NCI-H1694 (cell line): ENCODE data around the gene STX2.
A peak's percentile ranks its signal among the peaks of the same experiment; 100 is the strongest.
"Not testable (repeated sequence)": the region's sequence is repeated elsewhere in the genome, so short reads cannot be mapped to it uniquely, and the experiment has no call there.

Experiments
- DNase-seq: peaks from one replicate; lab custom pipeline; 2025; lab: John Stamatoyannopoulos, UW

The STX2 gene

DNA sequence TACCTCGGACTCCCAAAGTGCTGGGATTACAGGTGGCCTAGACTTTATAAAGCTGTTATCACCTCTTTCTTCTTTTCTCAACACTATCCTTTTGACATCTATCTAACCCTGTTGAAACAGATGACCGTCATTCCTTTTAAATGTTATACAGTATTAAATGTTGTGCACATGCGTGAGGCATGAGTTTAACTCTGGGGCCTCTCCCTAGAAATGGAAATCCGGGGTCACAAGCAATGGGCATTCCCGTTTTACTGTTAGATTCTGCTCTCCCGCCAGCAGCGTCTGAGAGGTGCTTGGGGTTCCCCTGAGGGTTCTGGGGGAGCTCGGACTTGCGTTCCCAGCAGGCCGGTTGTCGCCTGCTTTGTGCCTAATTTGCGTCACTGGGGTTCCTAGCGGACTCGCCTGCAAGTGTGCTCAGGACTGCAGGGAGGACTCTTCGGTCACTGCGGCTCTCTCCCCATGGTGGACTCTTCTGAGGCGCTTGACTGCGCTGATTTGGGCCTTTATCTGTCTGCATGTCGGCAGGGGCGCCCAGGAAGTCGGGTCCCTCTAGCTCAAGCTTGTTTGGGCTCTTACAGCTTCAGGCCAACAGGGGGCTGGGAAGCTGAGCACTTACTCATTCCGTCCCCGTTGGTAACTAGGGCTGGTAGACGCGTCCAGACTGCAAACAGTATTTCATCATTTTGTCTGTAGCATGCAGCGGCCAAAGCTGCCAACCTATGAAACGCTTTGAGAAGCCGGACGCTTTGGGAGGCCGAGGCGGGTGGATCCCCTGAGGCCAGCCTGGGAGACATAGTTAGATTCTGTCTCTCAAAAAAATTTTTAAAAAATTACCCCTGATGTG is 31.6 kb upstream of the STX2 start:
- DNase-seq, result no peak

DNA sequence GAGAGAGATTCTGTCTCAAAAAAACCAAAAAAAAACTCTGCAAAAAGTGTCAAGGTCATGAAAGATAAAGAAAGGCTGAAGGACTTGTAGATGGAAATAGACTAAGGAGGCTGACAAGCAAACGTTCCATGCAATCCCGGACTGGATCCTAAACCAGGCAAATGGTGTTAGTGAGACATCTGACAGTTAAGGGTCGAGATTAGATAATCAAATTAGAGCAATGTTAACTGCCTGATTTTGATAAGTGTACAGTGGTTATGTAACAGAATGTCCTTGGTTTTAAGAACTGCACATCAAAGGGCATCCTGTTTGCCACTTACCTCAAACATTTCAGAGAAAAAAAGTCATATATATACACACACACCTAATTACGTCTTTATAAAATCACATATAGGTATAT is 29.4 kb upstream of the STX2 start:
- DNase-seq, result no peak

DNA sequence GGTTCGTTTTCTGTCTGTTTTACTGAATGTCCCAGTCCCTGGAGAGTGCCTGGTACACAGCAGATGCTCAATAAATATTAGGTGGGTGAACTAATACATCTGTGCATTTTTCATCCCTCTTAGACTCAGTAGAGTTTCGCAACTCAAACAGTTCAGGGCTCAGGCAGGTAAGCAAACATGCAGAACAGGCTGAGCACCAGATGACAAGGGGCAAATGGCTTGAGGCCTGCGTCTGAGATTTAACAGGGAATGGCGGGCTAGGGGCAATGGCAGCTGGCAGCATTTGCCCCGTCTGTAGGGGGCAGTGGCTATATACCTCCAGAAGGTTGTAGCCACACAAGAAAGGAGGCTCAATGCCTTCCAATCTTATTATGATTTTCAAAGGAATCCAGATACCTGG is 24.2 kb upstream of the STX2 start:
- no peak for DNase-seq

DNA sequence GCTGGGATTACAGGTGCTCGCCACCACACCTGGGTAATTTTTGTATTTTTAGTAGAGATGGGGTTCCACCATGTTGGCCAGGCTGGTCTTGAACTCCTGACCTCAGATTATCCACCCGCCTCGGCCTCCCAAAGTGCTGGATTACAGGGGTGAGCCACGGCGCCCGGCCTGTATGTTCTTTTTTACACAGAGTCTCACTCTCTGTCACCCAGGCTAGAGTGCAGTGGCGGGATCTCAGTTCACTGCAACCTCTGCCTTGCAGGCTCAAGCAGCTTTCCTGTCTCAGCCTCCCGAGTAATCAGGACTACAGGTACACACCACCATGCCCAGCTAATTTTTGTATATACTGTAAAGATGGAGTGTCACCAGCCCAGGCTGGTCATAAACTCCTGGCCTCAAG is 23.7 kb upstream of the STX2 start:
- not testable (repeated sequence) for DNase-seq

- no peak for DNase-seq
Observed at GRCh38 chr12:130862161-130862560, 23.1 kb upstream of the STX2 start.

DNA sequence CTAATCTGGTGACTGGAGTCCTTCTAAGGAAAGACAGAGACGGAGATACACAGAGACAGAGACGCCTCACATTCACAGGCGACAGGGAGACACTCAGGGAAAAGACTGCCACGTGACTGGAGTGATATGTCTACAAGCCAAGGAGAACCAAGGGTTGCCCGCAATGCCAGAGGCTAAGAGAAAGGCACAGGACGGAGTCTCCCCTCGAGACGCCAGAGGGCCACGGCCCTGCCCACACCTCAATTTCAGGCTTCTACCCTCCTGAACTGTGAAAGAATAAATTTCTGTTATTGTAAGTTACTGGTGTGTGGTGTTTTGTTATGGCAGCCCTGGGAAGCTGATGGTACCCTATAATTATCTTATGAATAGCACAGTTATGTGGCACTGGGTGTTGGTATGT is 21.3 kb upstream of the STX2 start:
- no peak for DNase-seq

- no peak for DNase-seq
Observed at GRCh38 chr12:130859161-130859560, 20.1 kb upstream of the STX2 start.

DNA sequence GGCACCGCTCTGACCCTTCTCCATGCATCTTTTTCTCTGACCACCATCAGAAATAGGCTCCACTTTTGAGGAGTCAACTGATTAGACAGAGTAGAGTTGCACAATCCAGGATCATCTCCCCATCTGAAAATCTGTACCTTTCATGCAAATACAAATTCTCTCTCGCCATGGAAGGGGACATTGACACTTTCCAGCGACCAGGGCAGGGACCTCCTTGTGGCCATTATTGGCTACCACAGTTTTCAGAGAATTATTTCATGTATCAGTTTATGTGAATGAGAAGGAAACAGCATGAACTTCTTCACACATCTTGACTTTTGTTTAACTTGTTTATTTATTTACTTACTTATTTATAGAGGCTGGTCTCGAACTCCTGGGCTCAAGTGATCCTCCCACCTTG is 19.0 kb upstream of the STX2 start:
- no peak for DNase-seq

- DNase-seq, result no peak
Observed at GRCh38 chr12:130856088-130856487, 17.0 kb upstream of the STX2 start.

DNA sequence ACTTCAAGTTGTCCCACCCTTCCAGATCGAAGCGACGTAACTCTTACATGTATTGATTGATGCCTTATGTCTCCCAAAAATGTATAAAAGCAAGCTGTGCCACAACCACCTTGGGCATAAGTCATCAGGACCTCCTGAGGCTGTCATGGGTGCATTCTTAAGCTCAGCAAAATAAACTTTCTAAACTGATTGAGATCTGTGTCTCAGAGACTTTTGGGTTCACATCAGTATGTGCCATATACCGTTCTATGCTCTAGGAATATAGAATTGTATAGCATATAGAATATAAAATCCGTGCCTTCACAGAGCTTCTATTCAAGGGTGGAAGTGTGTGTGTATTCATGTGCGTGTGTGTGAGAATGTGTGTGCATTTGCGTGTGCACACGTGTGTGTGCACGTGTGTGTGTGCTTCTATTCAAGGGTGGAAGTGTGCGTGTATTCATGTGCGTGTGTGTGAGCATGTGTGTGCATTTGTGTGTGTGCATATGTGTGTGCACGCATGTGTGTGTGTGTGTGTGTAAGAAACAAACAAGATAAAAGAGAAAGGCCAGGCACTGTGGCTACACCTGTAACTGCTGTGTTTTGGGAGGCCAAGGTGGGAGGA is 11.5 kb upstream of the STX2 start:
- DNase-seq, result no peak

- no peak for DNase-seq
Observed at GRCh38 chr12:130849561-130850417, 10.7 kb upstream of the STX2 start.

DNA sequence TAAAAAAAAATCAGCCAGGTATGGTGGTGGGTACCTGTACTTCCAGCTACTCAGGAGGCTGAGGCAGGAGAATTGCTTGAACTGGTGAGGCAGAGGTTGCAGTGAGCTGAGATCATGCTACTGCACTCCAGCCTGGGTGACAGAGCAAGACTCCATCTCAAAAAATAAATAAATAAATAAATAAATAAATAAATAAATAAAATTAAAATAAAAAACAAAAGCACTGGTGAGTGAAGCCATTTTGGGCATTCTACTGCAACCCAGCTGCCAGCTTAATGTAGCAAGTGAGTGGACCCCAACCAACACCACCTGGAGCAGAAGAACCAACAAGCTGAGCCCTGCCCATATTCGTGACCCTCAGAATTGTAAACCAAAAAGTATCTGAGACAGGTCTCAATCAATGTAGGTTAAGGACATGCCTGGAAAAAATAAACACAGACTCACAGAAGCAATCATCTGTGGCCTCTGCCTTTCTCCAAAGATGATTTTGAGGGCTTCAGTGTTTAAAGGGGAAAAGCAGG is 9.8 kb upstream of the STX2 start:
- DNase-seq, result not testable (repeated sequence)

GRCh38 chr12:130848105-130848504 is 9.1 kb upstream of the STX2 start:
- not testable (repeated sequence) for DNase-seq

DNA sequence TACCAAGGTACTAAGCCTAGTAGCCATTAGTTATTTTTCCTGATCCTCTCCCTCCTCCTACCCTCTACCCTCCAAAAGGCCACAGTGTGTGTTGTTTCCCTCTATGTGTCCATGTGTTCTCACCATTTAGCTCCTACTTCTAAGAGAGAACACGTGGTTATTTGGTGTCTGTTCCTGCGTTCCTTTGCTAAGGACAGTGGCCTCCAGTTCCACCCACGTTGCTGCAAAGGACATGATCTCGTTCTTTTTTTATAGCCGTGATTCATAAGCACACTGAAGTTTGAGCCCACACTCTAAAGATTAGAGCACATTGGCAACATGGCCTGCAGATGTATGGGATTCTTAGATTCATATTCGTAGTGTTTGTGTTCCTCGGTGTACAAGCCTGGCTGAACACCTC is 8.1 kb upstream of the STX2 start:
- DNase-seq, result no peak

DNA sequence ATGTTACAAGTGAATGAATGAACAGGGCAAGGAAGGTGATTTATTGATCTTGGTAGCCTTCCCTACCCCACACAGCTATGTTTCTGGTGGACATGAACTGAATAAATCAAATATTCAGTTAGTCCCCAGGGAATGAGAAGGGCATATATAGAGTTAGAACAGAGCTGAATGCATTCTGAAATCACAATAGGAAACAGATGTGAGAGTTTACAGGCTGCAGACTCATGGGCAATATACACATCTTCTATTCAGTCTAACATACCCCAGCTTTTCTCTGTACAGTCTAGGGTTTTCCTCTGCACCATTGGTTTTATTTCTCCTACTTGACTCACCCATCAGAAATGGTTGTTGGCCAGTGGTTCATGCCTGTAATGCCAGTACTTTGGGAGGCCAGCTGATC is 7.3 kb upstream of the STX2 start:
- DNase-seq, result no peak

- no peak for DNase-seq
Observed at GRCh38 chr12:130839770-130840404, 837 bp upstream of the STX2 start.

GRCh38 chr12:130838284-130838950 is 633 bp downstream of the STX2 start:
- peak; percentile 5 for DNase-seq

DNA sequence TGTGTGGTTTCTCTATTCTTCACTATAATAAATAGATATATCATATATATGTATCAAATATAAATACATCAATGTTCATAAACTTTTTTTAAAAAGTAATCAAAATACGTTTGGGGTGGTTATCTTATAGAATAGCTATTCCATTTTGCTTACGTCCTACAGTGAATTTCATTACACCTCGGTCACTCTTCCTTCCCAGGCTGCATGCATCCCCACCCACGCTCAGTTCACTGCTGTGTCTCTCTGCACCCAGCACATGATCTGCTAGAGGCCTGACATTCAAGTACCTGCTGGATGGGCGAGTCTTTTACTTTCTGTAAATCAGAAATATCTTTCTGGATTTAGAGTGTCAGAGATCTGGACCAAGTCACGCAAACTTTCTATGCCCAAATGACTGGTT is 3.6 kb downstream of the STX2 start:
- no peak for DNase-seq

GRCh38 chr12:130835011-130835410 is 4.0 kb downstream of the STX2 start:
- no peak for DNase-seq

DNA sequence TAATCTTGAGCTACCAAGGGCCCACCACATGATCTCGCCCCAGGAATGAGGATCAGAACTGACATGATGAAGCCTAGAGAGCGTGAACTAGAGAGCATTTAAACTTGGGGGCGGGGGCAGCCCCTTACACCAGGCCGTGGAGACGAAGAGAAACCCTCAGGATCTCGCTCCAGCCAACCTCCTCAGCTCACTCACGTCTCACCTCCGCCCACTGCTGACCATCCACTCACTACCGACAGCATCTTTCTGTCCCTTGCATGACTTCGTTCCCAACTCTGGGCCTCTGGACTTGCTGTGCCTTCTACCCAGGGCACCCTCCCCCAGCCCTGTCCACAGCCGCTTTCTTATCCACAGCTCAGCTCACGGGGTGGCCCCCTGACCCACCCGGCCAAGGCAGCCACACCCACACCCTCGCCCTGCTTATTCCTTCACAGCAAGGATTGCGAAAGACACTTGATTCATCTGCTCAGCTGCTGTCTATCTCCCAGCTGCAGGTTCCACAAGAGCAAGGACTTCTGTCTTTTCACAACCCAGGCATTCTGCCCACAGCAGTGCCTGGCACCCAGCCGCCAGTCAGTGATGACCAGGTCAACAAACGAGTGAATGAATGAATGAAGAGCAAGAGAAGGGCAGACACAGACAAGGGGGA is 6.4 kb downstream of the STX2 start:
- DNase-seq, result no peak

DNA sequence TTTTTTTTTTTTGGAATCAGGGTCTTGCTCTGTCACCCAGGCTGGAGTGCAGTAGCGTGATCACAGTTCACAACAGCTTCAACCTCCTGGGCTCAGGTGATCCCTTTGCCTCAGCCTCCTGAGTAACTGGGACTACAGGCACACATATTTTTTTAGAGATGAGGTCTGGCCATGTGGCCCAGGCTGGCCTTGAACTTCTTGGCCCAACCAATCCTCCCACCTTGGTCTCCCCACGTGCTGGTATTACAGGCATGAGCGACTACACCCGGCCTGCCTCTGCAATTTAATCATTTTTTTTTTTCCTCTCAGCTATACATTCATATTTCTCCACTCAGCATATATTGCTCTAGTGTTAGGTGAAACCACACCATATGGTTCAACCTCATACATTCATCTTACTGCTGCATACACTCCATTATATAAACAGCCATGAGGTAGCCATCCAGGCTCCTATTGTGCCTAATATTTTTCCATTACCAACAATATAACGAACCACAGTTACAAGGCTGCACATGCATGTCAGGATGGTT is 7.1 kb downstream of the STX2 start:
- no peak for DNase-seq
